ENCODE measurements around the gene MBOAT7.

Gene MBOAT7

GRCh38 chr19:54138489-54139256 lies 50.7 kb downstream of the MBOAT7 start:
- no peak for DNase-seq (ENCODE audit: low spot score)

GRCh38 chr19:54137699-54138488 lies 51.5 kb downstream of the MBOAT7 start, which contains the start of gene CNOT3:
Gene CNOT3 (plus strand): TSS chr19:54137762. CDS start chr19:54142979, 5,217 bp downstream.
- DNase-seq (ENCODE audit: low spot score), result no peak

GRCh38 chr19:54136864-54137698 lies 52.3 kb downstream of the MBOAT7 start:
- DNase-seq (ENCODE audit: low spot score), result peak; percentile 100

GRCh38 chr19:54136086-54136863 lies 53.1 kb downstream of the MBOAT7 start:
- DNase-seq (ENCODE audit: low spot score), result peak; percentile 31

GRCh38 chr19:54133957-54134590 lies 55.3 kb downstream of the MBOAT7 start:
- no peak for DNase-seq (ENCODE audit: low spot score)

GRCh38 chr19:54133312-54133956 lies 55.9 kb downstream of the MBOAT7 start:
- no peak for DNase-seq (ENCODE audit: low spot score)

- no peak for DNase-seq (ENCODE audit: low spot score)
Observed at GRCh38 chr19:54129617-54129996, 59.8 kb downstream of the MBOAT7 start.

- DNase-seq (ENCODE audit: low spot score), result no peak
Observed at GRCh38 chr19:54128796-54129616, 60.4 kb downstream of the MBOAT7 start.

- DNase-seq (ENCODE audit: low spot score), result no peak
Observed at GRCh38 chr19:54128441-54128725, 61.0 kb downstream of the MBOAT7 start.

- no peak for DNase-seq (ENCODE audit: low spot score)
Observed at GRCh38 chr19:54127688-54128440, 61.5 kb downstream of the MBOAT7 start.

GRCh38 chr19:54125713-54126112 lies 63.7 kb downstream of the MBOAT7 start:
- DNase-seq (ENCODE audit: low spot score), result no peak

GRCh38 chr19:54124393-54124792 lies 65.0 kb downstream of the MBOAT7 start:
- no peak for DNase-seq (ENCODE audit: low spot score)

- DNase-seq (ENCODE audit: low spot score), result no peak
Observed at GRCh38 chr19:54123682-54124081, 65.7 kb downstream of the MBOAT7 start.

All from HuH-7 (cell line).